Transverse colon (tissue), 3 donors: Measurements from ENCODE around the gene AGPAT4.

Experiments used
- CTCF ChIP-seq, 5 experiments: fragments of 200-600 bp in 3 of 5; fragments of 450-650 bp in 2 of 5; sonication (generic) in 3 of 5; IDR thresholded peaks; 1 replicate in 2 of 5; 2 replicates in 3 of 5; pipeline ENCODE4 v1.5.1; 2016 to 2017; ENCODE audit warnings: antibody characterized with exemption in 5 of 5, inconsistent platforms in 3 of 5, mild to moderate bottlenecking in 2 of 5, moderate library complexity in 1 of 5
- EP300 ChIP-seq: sonication (generic); formaldehyde crosslinking; IDR thresholded peaks from one replicate; pipeline ENCODE4 v1.6.1; 2017; ENCODE audit warnings: antibody characterized with exemption, low read depth
- POLR2A ChIP-seq: fragments of 450-650 bp; IDR thresholded peaks from one replicate; pipeline ENCODE4 v1.6.1; 2016; ENCODE audit warnings: antibody characterized with exemption, mild to moderate bottlenecking, moderate library complexity

- TF ChIP-seq CTCF (IDR thresholded peaks at IDR 0.05) (no peak), EP300 (no peak), POLR2A (no peak)
Measured at GRCh38 chr6:161219680-161220079, 54.2 kb downstream of the AGPAT4 start.
